NCI-H187 treated with DMSO at 0.1 percent for 48 hours (cell line): ENCODE results near the gene RYR1.
"Not testable (repeated sequence)": the region's sequence is repeated elsewhere in the genome, so short reads cannot be mapped to it uniquely, and the experiment has no call there.

ENCODE experiments used
- DNase-seq: peaks from one replicate; lab custom pipeline; 2025; lab: John Stamatoyannopoulos, UW

The RYR1 gene

GRCh38 chr19:38561658-38562057, 128.2 kb downstream of the RYR1 start:
- no peak for DNase-seq

- DNase-seq: no peak
These were observed 128.6 kb downstream of the RYR1 start for GRCh38 chr19:38562096-38562495.

- DNase-seq: no peak
These were observed 130.0 kb downstream of the RYR1 start for GRCh38 chr19:38563475-38563874.

- DNase-seq: no peak
These were observed 131.6 kb downstream of the RYR1 start for GRCh38 chr19:38564981-38565690.

- no peak for DNase-seq
These were observed 132.2 kb downstream of the RYR1 start for GRCh38 chr19:38565691-38566105.

GRCh38 chr19:38569368-38569983, 136.0 kb downstream of the RYR1 start:
- no peak for DNase-seq

GRCh38 chr19:38571682-38572081, 138.2 kb downstream of the RYR1 start:
- no peak for DNase-seq

- no peak for DNase-seq
These were observed 144.3 kb downstream of the RYR1 start for GRCh38 chr19:38577826-38578225.

GRCh38 chr19:38579304-38579703, 145.8 kb downstream of the RYR1 start:
- not testable (repeated sequence) for DNase-seq

GRCh38 chr19:38580080-38580479, 146.6 kb downstream of the RYR1 start:
- no peak for DNase-seq

- DNase-seq: no peak
These were observed 149.9 kb downstream of the RYR1 start for GRCh38 chr19:38583219-38583984.

GRCh38 chr19:38583985-38584305, 150.5 kb downstream of the RYR1 start:
- no peak for DNase-seq

GRCh38 chr19:38587562-38587961, 154.1 kb downstream of the RYR1 start:
- DNase-seq: no peak

- no peak for DNase-seq
These were observed 154.6 kb downstream of the RYR1 start for GRCh38 chr19:38588041-38588440.

GRCh38 chr19:38592940-38593339, 159.4 kb downstream of the RYR1 start:
- DNase-seq: no peak

GRCh38 chr19:38596057-38596981, 162.8 kb downstream of the RYR1 start:
- peak; percentile 6 for DNase-seq

GRCh38 chr19:38597075-38597474, 163.6 kb downstream of the RYR1 start:
- no peak for DNase-seq

GRCh38 chr19:38599722-38600121, 166.2 kb downstream of the RYR1 start:
- no peak for DNase-seq

GRCh38 chr19:38602856-38603255, 169.4 kb downstream of the RYR1 start:
- DNase-seq: not testable (repeated sequence)

GRCh38 chr19:38606131-38606530, 172.6 kb downstream of the RYR1 start:
- DNase-seq: no peak

- no peak for DNase-seq
These were observed 180.8 kb downstream of the RYR1 start for GRCh38 chr19:38614289-38614688.

GRCh38 chr19:38615007-38615581, 181.6 kb downstream of the RYR1 start:
- DNase-seq: no peak
